Measurements from ENCODE around the gene PLA2R1. TPM values are rescaled to one million over a fixed set of nuclear protein-coding genes. Genes with fewer than 3 reads are reported as not detected.
"Not testable (repeated sequence)": the region's sequence is repeated elsewhere in the genome, so short reads cannot be mapped to it uniquely, and the experiment has no call there.

PLA2R1 gene
- total RNA-seq, 1 donor from 2014 or later, result 9.3 TPM

DNA sequence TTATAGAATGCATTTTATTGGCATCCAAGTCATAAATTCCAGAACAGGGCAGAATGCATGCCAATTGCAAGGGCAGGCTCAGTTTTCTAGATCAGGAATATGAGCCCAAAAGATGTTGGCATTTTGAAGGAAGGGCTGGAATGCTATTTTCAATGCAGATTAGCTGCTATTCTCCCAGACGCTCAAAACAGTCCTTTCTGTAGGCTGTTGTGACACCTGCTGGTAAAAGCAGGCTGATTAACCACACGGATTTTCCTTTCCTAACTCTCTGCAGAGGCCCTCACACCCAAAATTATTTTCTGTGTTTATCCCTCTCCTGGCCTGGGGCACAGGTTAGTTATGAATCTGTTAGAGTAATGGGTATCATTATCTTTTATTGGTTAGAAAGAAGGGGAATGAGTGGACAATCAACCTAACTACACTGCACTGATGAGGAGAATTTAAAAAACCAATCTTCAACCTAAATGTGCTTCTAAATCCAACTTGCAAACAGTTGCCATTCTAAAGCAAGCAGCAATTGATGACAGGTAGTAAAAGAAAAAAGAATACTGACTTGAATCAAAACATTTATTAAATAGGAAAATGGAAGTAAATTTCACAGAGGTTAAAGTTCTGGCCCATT is 94.0 kb downstream of the PLA2R1 start:
- Histone ChIP-seq H3K4me1 (no peaks in the 10 kb centered on the region), H3K4me3 (no peak overlapping the region), H3K27ac (no peak overlapping the region), H3K9me3 (no peaks in the 10 kb centered on the region), H3K27me3 (no peaks in the 10 kb centered on the region), H3K36me3 (peaks cover 0 to 11% of the 10 kb centered on the region in 2 donors)
- intact Hi-C loops (cut with DNase I), result loop anchor here (10.0 kb wide), 1 partner anchor 174 kb away; the partner anchor contains the start of gene CD302
- TF ChIP-seq, protein P1, sequence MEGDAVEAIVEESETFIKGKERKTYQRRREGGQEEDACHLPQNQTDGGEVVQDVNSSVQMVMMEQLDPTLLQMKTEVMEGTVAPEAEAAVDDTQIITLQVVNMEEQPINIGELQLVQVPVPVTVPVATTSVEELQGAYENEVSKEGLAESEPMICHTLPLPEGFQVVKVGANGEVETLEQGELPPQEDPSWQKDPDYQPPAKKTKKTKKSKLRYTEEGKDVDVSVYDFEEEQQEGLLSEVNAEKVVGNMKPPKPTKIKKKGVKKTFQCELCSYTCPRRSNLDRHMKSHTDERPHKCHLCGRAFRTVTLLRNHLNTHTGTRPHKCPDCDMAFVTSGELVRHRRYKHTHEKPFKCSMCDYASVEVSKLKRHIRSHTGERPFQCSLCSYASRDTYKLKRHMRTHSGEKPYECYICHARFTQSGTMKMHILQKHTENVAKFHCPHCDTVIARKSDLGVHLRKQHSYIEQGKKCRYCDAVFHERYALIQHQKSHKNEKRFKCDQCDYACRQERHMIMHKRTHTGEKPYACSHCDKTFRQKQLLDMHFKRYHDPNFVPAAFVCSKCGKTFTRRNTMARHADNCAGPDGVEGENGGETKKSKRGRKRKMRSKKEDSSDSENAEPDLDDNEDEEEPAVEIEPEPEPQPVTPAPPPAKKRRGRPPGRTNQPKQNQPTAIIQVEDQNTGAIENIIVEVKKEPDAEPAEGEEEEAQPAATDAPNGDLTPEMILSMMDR (IDR thresholded peaks at IDR 0.05), result peak; percentile 26 to 62 (median 47)
- no peak for DNase-seq (ENCODE audit: low spot score in 2 of 2)

DNA sequence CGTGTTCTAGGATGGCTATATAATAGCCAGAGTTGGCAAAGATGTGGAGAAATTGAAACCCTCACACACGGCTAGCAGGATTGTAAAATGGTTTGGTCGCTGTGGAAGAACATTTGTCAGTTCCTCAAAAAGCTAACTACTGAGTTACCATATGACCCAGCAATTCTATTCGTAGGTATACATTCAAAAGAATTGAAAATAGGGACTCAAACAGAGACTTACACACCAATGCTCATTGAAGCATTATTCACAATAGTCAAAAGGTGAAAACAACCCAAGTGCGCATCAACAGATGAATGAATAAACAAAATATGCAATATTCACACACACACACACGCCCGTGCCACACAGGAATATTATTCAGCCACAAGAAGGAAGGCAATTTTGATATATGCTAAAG is 98.7 kb downstream of the PLA2R1 start:
- intact Hi-C loops (cut with DNase I), result loop anchor here (10.0 kb wide), 1 partner anchor 169 kb away; the partner anchor contains the start of gene CD302
- TF ChIP-seq, protein P1 (IDR thresholded peaks at IDR 0.05), result no peak
- DNase-seq (ENCODE audit: low spot score in 2 of 2), result no peak
- Histone ChIP-seq H3K4me1 (no peaks in the 10 kb centered on the region), H3K27me3 (no peaks in the 10 kb centered on the region), H3K36me3 (peaks cover 0 to 6% of the 10 kb centered on the region in 2 donors), H3K27ac (no peak overlapping the region), H3K4me3 (no peak overlapping the region), H3K9me3 (no peaks in the 10 kb centered on the region)

DNA sequence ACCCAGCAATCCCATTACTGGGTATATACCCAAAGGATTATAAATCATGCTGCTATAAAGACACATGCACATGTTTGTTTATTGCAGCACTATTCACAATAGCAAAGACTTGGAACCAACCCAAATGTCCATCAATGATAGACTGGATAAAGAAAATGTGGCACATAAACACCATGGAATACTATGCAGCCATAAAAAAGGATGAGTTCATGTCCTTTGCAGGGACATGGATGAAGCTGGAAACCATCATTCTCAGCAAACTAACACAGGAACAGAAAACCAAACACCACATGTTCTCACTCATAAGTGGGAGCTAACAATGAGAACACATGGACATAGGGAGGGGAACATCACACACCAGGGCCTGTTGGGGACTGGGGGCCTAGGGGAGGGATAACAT is 99.9 kb downstream of the PLA2R1 start:
- intact Hi-C loops (cut with DNase I), result loop anchor here (10.0 kb wide), 1 partner anchor 168 kb away; the partner anchor contains the start of gene CD302
- H3K36me3 ChIP-seq, result peaks cover 0 to 11% of the 10 kb centered on the region in 2 donors
- not testable (repeated sequence) for H3K9me3 ChIP-seq; DNase-seq (ENCODE audit: low spot score in 2 of 2); H3K4me1 ChIP-seq; H3K27ac ChIP-seq; H3K27me3 ChIP-seq; H3K4me3 ChIP-seq

DNA sequence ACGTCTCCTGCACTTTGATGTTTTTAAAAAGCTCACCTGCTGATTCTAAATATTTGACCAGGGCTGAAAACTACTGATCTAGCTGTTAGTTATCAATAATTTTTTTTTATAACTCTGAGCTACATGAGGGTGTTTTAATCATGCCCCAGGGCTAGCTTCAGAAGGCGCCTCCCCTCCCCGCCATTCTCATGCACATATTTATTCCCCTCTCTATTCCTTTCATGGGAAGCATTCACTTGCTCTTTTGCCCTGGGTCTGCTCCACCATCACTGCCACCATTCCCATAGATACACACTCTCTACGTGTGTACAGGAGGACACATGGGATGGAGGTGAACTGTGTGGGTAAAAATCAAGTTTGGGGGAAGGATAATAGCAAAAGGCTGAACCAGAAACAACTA is 101.0 kb downstream of the PLA2R1 start:
- no peaks in the 10 kb centered on the region for H3K27me3 ChIP-seq
- DNase-seq (ENCODE audit: low spot score in 2 of 2), result no peak
- intact Hi-C loops (cut with DNase I), result loop anchor here (10.0 kb wide), 1 partner anchor 167 kb away; the partner anchor contains the start of gene CD302
- peaks cover 0 to 9% of the 10 kb centered on the region in 2 donors for H3K36me3 ChIP-seq
- TF ChIP-seq, protein P1 (IDR thresholded peaks at IDR 0.05), result no peak
- H3K4me1 ChIP-seq, result no peaks in the 10 kb centered on the region
- no peak overlapping the region for H3K27ac ChIP-seq
- H3K9me3 ChIP-seq, result no peaks in the 10 kb centered on the region
- no peak overlapping the region for H3K4me3 ChIP-seq

DNA sequence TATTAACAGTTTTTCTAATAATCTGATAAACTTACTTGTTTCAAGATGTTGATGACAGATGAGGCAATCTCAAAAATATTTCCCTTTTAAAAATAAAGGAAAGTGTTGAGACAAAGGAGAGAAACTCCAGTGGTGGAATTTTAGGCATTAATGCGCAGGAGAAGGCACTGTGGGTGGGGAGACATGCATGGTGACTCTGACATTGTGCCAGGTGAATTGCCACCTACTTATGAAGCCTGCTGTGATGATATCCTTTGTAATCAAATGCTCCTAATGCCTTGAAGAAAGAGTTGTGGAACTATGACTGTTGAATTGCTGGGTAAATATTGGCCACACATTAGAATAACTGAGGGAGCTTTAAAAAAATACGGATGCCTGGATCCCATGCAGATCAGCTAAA is 101.4 kb downstream of the PLA2R1 start:
- Histone ChIP-seq H3K4me1 (no peaks in the 10 kb centered on the region), H3K27ac (no peak overlapping the region), H3K27me3 (no peaks in the 10 kb centered on the region), H3K4me3 (no peak overlapping the region), H3K9me3 (no peaks in the 10 kb centered on the region), H3K36me3 (peaks cover 0 to 11% of the 10 kb centered on the region in 2 donors)
- TF ChIP-seq, protein P1 (IDR thresholded peaks at IDR 0.05), result no peak
- intact Hi-C loops (cut with DNase I), result loop anchor here (10.0 kb wide), 1 partner anchor 166 kb away; the partner anchor contains the start of gene CD302
- DNase-seq (ENCODE audit: low spot score in 2 of 2), result no peak

DNA sequence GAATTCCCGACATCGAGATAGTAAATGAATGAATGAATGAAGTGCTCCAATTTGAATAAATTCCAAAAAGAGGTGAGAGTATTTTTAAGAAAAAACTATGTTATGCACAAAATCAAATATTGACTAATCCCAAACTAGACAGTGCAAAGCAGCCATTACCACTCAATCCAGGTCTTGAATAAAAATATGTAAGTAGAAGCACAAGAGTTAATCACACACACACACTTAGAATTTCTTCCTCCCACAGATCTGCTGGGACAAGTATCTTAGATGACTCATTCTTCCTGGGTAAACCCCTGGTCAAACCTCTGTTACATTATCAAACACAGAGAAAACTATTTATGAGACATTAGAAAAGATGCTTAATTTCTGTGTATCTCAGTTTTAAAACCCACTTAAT is 102.0 kb downstream of the PLA2R1 start:
- H3K27ac ChIP-seq, result no peak overlapping the region
- peaks cover 0 to 12% of the 10 kb centered on the region in 2 donors for H3K36me3 ChIP-seq
- no peak overlapping the region for H3K4me3 ChIP-seq
- no peaks in the 10 kb centered on the region for H3K27me3 ChIP-seq
- intact Hi-C loops (cut with DNase I), result loop anchor here (10.0 kb wide), 1 partner anchor 166 kb away; the partner anchor contains the start of gene CD302
- TF ChIP-seq, protein P1 (IDR thresholded peaks at IDR 0.05), result no peak
- no peak for DNase-seq (ENCODE audit: low spot score in 2 of 2)
- H3K9me3 ChIP-seq, result no peaks in the 10 kb centered on the region
- no peaks in the 10 kb centered on the region for H3K4me1 ChIP-seq

Measured in ascending aorta (tissue), 2 donors.